Prostate gland (tissue), 2 donors: ENCODE measurements around the gene C10orf143. TPM values are rescaled to one million over a fixed set of nuclear protein-coding genes. Genes with fewer than 3 reads are reported as not detected.

Source experiments
- DNase-seq: peaks from one replicate; pipeline ENCODE4 v3.0.0-alpha.2; 2019; ENCODE audit warnings: low spot score
- H3K27ac ChIP-seq, 2 donors: fragments of 200-600 bp; sonication (generic); 2 replicates each; pipeline ENCODE4 v1.5.1; 2017 to 2019
- H3K27me3 ChIP-seq: fragments of 200-600 bp; sonication (generic); replicated peaks from 2 replicates; pipeline ENCODE4 v1.5.1; 2019; ENCODE audit not compliant: insufficient read depth
- H3K36me3 ChIP-seq, 2 donors: fragments of 200-600 bp; sonication (generic); 1 replicate in 1 of 2; 2 replicates in 1 of 2; pipeline versions ENCODE4 v1.5.1 to v1.8.1; 2017 to 2019
- H3K4me1 ChIP-seq: fragments of 200-600 bp; sonication (generic); replicated peaks from 2 replicates; pipeline ENCODE4 v1.5.1; 2019
- H3K4me3 ChIP-seq, 2 donors: fragments of 200-600 bp; sonication (generic); 2 replicates each; pipeline ENCODE4 v1.5.1; 2017 to 2019
- H3K9me3 ChIP-seq: fragments of 200-600 bp; sonication (generic); 2 replicates; pipeline ENCODE4 v1.5.1; 2017
- CTCF ChIP-seq, 4 experiments: fragments of 200-600 bp in 2 of 4; fragments of 450-650 bp in 2 of 4; sonication (generic) in 2 of 4; IDR thresholded peaks; 1 replicate in 3 of 4; 2 replicates in 1 of 4; pipeline ENCODE4 v1.5.1; 2016 to 2019; ENCODE audit warnings: antibody characterized with exemption in 4 of 4, mild to moderate bottlenecking in 2 of 4, moderate library complexity in 2 of 4
- POLR2A ChIP-seq: fragments of 450-650 bp; IDR thresholded peaks from one replicate; pipeline ENCODE4 v1.6.1; 2016; ENCODE audit warnings: antibody characterized with exemption, mild to moderate bottlenecking
- POLR2AphosphoS5 ChIP-seq: sonication (generic); formaldehyde crosslinking; IDR thresholded peaks from one replicate; pipeline ENCODE4 v1.6.1; 2017; ENCODE audit warnings: antibody characterized with exemption
- WGBS: methylation state at CpG from one replicate; pipeline ENCODE4 v1.1.5; 2018; 5-methylcytosine and 5-hydroxymethylcytosine counted together
- intact Hi-C: fragments of 100-400 bp; cut with DNase I; formaldehyde crosslinking; loops from one replicate; pipeline ENCODE4 v1.14.2; 2022
- total RNA-seq, 2 donors: library from RNA; depleted of rRNA; stranded (reverse); fragments of >200 nt; gene quantifications; one replicate each; pipeline ENCODE4 v1.1.0, GENCODE V29; 2016

Gene C10orf143
- total RNA-seq, 2 donors from 2014 or later = 5.1 to 5.6 TPM

GRCh38 chr10:130072247-130072646 lies 38.4 kb downstream of the C10orf143 start:
- DNase-seq = no peak
- Histone ChIP-seq H3K27ac (no peak overlapping the region), H3K9me3 (no peaks in the 10 kb centered on the region), H3K4me3 (no peak overlapping the region), H3K4me1 (no peaks in the 10 kb centered on the region), H3K36me3 (no peaks in the 10 kb centered on the region), H3K27me3 (no peaks in the 10 kb centered on the region)
- TF ChIP-seq POLR2A (no peak), POLR2AphosphoS5 (no peak), CTCF (IDR thresholded peaks at IDR 0.05) (no peak)
- intact Hi-C loops = no loop called here

- Histone ChIP-seq H3K9me3 (no peaks in the 10 kb centered on the region), H3K27me3 (no peaks in the 10 kb centered on the region)
- intact Hi-C loops = no loop called here
These were observed 42.7 kb downstream of the C10orf143 start for GRCh38 chr10:130067893-130068292.

GRCh38 chr10:130066743-130067142 lies 43.9 kb downstream of the C10orf143 start:
- intact Hi-C loops = no loop called here
- Histone ChIP-seq H3K27ac (no peak overlapping the region), H3K36me3 (no peaks in the 10 kb centered on the region), H3K4me1 (no peaks in the 10 kb centered on the region), H3K4me3 (no peak overlapping the region), H3K9me3 (no peaks in the 10 kb centered on the region), H3K27me3 (no peaks in the 10 kb centered on the region)
- DNase-seq = no peak
- 89% methylated on average over 7 of the region's 7 CpGs for WGBS
- TF ChIP-seq POLR2AphosphoS5 (no peak), CTCF (IDR thresholded peaks at IDR 0.05) (no peak), POLR2A (no peak)

More at GRCh38 chr10:130067893-130068292, 42.7 kb downstream of the C10orf143 start:
- WGBS = 92% methylated on average over 6 of the region's 6 CpGs
- no peak for DNase-seq
- H3K4me3 ChIP-seq = no peak overlapping the region
- H3K4me1 ChIP-seq = no peaks in the 10 kb centered on the region
- H3K36me3 ChIP-seq = no peaks in the 10 kb centered on the region
- TF ChIP-seq POLR2A (no peak), CTCF (IDR thresholded peaks at IDR 0.05) (no peak), POLR2AphosphoS5 (no peak)
- H3K27ac ChIP-seq = no peak overlapping the region

GRCh38 chr10:130065251-130065650 lies 45.4 kb downstream of the C10orf143 start:
- Histone ChIP-seq H3K27ac (no peak overlapping the region), H3K36me3 (no peaks in the 10 kb centered on the region), H3K4me1 (no peaks in the 10 kb centered on the region), H3K27me3 (no peaks in the 10 kb centered on the region), H3K9me3 (no peaks in the 10 kb centered on the region), H3K4me3 (no peak overlapping the region)
- intact Hi-C loops = no loop called here
- TF ChIP-seq CTCF (IDR thresholded peaks at IDR 0.05) (no peak), POLR2A (no peak), POLR2AphosphoS5 (no peak)
- no peak for DNase-seq
- 89% methylated on average over 10 of the region's 10 CpGs for WGBS

- no peak overlapping the region for H3K27ac ChIP-seq
- no peak overlapping the region for H3K4me3 ChIP-seq
- H3K36me3 ChIP-seq = no peaks in the 10 kb centered on the region
- intact Hi-C loops = no loop called here
- no peak for DNase-seq
- WGBS = 71% methylated on average over 5 of the region's 5 CpGs
- H3K27me3 ChIP-seq = no peaks in the 10 kb centered on the region
- no peaks in the 10 kb centered on the region for H3K9me3 ChIP-seq
- H3K4me1 ChIP-seq = no peaks in the 10 kb centered on the region
- TF ChIP-seq POLR2AphosphoS5 = no peak
- TF ChIP-seq POLR2A = no peak
- no peak for TF ChIP-seq CTCF (IDR thresholded peaks at IDR 0.05)
These were observed 45.8 kb downstream of the C10orf143 start for GRCh38 chr10:130064783-130065182.
